DOHH2 (cell line): ENCODE data around the gene GPRC5B.

ENCODE experiments used
- H3F3A ChIP-seq: fragments of 200-600 bp; sonication (generic), shearing (Covaris generic); 2 replicates; pipeline ENCODE4 v1.6.0; 2016; ENCODE audit warnings: antibody characterized with exemption, mild to moderate bottlenecking; ENCODE audit not compliant: control insufficient read depth, insufficient read depth
- H3K27ac ChIP-seq: fragments of 200-600 bp; sonication (generic); 2 replicates; pipeline ENCODE4 v1.5.1; 2014; ENCODE audit warnings: low read depth, mild to moderate bottlenecking, low read length, moderate library complexity
- H3K27me3 ChIP-seq: fragments of 200-600 bp; sonication (generic); 2 replicates; pipeline ENCODE4 v1.6.1; 2014; ENCODE audit warnings: mild to moderate bottlenecking, low read length, mixed read lengths; ENCODE audit not compliant: control insufficient read depth
- H3K36me3 ChIP-seq: fragments of 200-600 bp; sonication (generic); 2 replicates; pipeline ENCODE4 v1.6.1; 2014; ENCODE audit warnings: mild to moderate bottlenecking, low read length, moderate library complexity, mixed read lengths; ENCODE audit not compliant: control insufficient read depth
- H3K4me1 ChIP-seq: fragments of 200-600 bp; sonication (generic); 2 replicates; pipeline ENCODE4 v1.6.1; 2014; ENCODE audit warnings: mild to moderate bottlenecking, low read length, mixed read lengths; ENCODE audit not compliant: control insufficient read depth
- H3K4me2 ChIP-seq: fragments of 200-600 bp; sonication (generic); 2 replicates; pipeline ENCODE4 v1.6.0; 2014; ENCODE audit warnings: mild to moderate bottlenecking, low read length, moderate library complexity
- H3K4me3 ChIP-seq: fragments of 200-600 bp; sonication (generic); 2 replicates; pipeline ENCODE4 v1.5.1; 2014; ENCODE audit warnings: mild to moderate bottlenecking, low read length, mixed read lengths
- H3K79me2 ChIP-seq: fragments of 200-600 bp; sonication (generic); 2 replicates; pipeline ENCODE4 v1.6.1; 2014; ENCODE audit warnings: mild to moderate bottlenecking, low read length, mixed read lengths; ENCODE audit not compliant: control insufficient read depth
- H3K9me2 ChIP-seq: fragments of 200-600 bp; sonication (generic); replicated peaks from 2 replicates; pipeline ENCODE4 v1.6.1; 2014; ENCODE audit warnings: mild to moderate bottlenecking, low read length, mixed read lengths; ENCODE audit not compliant: control insufficient read depth
- H3K9me3 ChIP-seq: fragments of 200-600 bp; sonication (generic); 2 replicates; pipeline ENCODE4 v1.6.1; 2014; ENCODE audit warnings: antibody characterized with exemption, low read length, mixed read lengths; ENCODE audit not compliant: control insufficient read depth, insufficient read depth
- H4K20me1 ChIP-seq: fragments of 200-600 bp; sonication (generic); 2 replicates; pipeline ENCODE4 v1.6.0; 2014; ENCODE audit warnings: low read depth, mild to moderate bottlenecking, antibody characterized with exemption, low read length, moderate library complexity; ENCODE audit not compliant: control insufficient read depth, insufficient read depth
- EZH2phosphoT487 ChIP-seq: fragments of 200-600 bp; sonication (generic); IDR thresholded peaks from 2 replicates; pipeline ENCODE4 v1.6.1; 2017; ENCODE audit warnings: borderline replicate concordance, mild to moderate bottlenecking, antibody characterized with exemption, low read length, moderate library complexity, mixed read lengths
- TF ChIP-seq, protein P1 (sequence below): fragments of 200-600 bp; sonication (generic); IDR thresholded peaks from one replicate; pipeline ENCODE4 v1.5.1; 2014; ENCODE audit warnings: antibody characterized with exemption, mild to moderate bottlenecking, low read depth, low read length; ENCODE audit not compliant: poor library complexity, severe bottlenecking

Gene GPRC5B

DNA sequence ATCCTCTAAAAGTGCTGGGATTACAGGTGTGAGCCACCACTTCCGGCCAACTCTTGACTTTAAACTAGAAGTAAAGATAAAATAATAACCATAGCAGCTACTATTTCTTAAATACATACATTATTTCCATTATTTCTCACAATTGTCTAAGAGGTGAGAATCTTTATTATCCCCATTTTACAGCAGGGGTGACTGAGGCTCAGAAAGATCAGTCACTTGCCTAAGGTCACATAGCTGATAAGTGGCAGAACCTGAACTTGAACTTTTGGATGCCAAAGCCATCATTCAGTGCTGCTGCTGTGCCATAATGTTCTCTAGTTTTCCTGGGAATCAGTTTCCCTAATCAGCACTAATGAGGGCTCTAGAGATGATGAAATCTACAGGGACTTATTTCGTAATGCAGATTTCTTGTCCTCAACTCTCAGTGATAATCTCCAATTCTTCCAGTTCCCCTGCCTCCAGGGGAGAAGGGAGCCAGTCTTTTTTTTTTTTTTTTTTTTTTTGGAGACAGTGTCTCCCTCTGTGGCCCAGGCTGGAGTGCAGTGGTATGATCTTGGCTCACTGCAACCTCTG, 25.2 kb upstream of the GPRC5B start:
- H4K20me1 ChIP-seq = no peaks in the 10 kb centered on the region
- H3F3A ChIP-seq = no peaks in the 10 kb centered on the region
- no peaks in the 10 kb centered on the region for H3K79me2 ChIP-seq
- no peaks in the 10 kb centered on the region for H3K4me1 ChIP-seq
- no peak overlapping the region for H3K4me2 ChIP-seq
- H3K36me3 ChIP-seq = no peaks in the 10 kb centered on the region
- H3K27ac ChIP-seq = no peak overlapping the region
- H3K4me3 ChIP-seq = no peak overlapping the region
- TF ChIP-seq EZH2phosphoT487 = no peak
- TF ChIP-seq, protein P1, sequence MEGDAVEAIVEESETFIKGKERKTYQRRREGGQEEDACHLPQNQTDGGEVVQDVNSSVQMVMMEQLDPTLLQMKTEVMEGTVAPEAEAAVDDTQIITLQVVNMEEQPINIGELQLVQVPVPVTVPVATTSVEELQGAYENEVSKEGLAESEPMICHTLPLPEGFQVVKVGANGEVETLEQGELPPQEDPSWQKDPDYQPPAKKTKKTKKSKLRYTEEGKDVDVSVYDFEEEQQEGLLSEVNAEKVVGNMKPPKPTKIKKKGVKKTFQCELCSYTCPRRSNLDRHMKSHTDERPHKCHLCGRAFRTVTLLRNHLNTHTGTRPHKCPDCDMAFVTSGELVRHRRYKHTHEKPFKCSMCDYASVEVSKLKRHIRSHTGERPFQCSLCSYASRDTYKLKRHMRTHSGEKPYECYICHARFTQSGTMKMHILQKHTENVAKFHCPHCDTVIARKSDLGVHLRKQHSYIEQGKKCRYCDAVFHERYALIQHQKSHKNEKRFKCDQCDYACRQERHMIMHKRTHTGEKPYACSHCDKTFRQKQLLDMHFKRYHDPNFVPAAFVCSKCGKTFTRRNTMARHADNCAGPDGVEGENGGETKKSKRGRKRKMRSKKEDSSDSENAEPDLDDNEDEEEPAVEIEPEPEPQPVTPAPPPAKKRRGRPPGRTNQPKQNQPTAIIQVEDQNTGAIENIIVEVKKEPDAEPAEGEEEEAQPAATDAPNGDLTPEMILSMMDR = no peak
- no peaks in the 10 kb centered on the region for H3K27me3 ChIP-seq
- H3K9me3 ChIP-seq = no peaks in the 10 kb centered on the region
- no peaks in the 10 kb centered on the region for H3K9me2 ChIP-seq

GRCh38 chr16:19908921-19909320, 24.3 kb upstream of the GPRC5B start:
- Histone ChIP-seq H4K20me1 (no peaks in the 10 kb centered on the region), H3K4me1 (no peaks in the 10 kb centered on the region), H3K4me2 (no peak overlapping the region), H3K79me2 (no peaks in the 10 kb centered on the region), H3K27me3 (no peaks in the 10 kb centered on the region), H3K4me3 (no peak overlapping the region), H3F3A (no peaks in the 10 kb centered on the region), H3K36me3 (no peaks in the 10 kb centered on the region), H3K9me3 (no peaks in the 10 kb centered on the region), H3K9me2 (no peaks in the 10 kb centered on the region), H3K27ac (no peak overlapping the region)
- TF ChIP-seq, protein P1 = no peak
- TF ChIP-seq EZH2phosphoT487 = no peak

DNA sequence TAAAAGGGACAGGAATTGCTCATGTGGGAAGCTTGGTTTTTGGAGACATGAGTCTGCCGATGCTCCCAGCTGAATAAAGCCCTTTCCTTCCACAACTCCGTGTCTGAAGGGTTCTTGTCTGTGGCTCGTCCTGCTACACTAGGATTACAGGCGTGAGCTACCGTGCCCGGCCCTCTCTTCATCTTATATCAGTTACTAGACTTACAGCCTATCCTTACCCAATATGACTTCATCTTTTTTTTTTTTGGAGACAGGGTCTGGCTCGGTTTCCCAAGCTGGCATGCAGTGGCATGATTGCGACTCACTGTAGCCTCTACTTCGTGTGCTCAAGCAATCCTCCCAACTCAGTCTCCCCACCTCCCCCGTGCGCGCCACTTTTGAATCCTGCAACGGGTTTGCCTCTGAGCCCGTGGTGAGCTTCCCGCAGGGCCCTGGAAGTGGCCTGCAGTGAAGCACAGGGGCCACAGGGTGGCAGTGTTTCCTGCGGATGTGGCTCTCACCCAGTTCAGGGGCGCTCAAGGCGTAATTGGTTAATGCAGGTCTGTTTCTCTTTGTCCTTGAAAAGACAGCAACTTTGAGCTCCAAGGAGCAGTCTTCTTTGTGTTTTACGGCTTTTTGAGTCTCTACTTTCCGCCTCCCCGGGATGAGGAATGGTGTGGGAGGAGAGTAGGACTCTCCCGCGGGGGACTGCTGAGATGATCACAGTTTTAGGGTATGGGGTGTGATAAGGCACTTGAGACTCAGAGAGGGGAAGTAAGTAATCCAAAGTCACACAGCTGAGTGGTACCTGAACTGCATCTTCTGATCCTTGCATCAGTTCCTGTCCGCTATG, 22.7 kb upstream of the GPRC5B start:
- H3K9me2 ChIP-seq = no peaks in the 10 kb centered on the region
- no peak overlapping the region for H3K4me3 ChIP-seq
- H3K36me3 ChIP-seq = no peaks in the 10 kb centered on the region
- no peaks in the 10 kb centered on the region for H3K9me3 ChIP-seq
- no peaks in the 10 kb centered on the region for H3K27me3 ChIP-seq
- H3K79me2 ChIP-seq = no peaks in the 10 kb centered on the region
- H3K4me2 ChIP-seq = no peak overlapping the region
- H3K4me1 ChIP-seq = no peaks in the 10 kb centered on the region
- TF ChIP-seq EZH2phosphoT487 = no peak
- TF ChIP-seq, protein P1 = peak; percentile 97
- no peaks in the 10 kb centered on the region for H3F3A ChIP-seq
- H3K27ac ChIP-seq = no peak overlapping the region
- no peaks in the 10 kb centered on the region for H4K20me1 ChIP-seq
